Mucosa of stomach (tissue), 1 donor: ENCODE data around the gene RIPK4.
"Not testable (repeated sequence)": the region's sequence is repeated elsewhere in the genome, so short reads cannot be mapped to it uniquely, and the experiment has no call there.

Source experiments
- H3K27me3 ChIP-seq: one replicate; pipeline ENCODE4 v1.7.0; 2013; ENCODE audit warnings: mild to moderate bottlenecking, low read length; ENCODE audit not compliant: control insufficient read depth, insufficient read depth
- H3K36me3 ChIP-seq: one replicate; pipeline ENCODE4 v1.7.0; 2013; ENCODE audit warnings: low read length; ENCODE audit not compliant: control insufficient read depth, insufficient read depth
- H3K4me1 ChIP-seq: one replicate; pipeline ENCODE4 v1.7.0; 2013; ENCODE audit warnings: mild to moderate bottlenecking, low read length; ENCODE audit not compliant: control insufficient read depth, insufficient read depth
- H3K4me3 ChIP-seq: one replicate; pipeline ENCODE4 v1.7.0; 2013; ENCODE audit warnings: low read length
- H3K9ac ChIP-seq: one replicate; pipeline ENCODE4 v1.7.0; 2013; ENCODE audit warnings: mild to moderate bottlenecking, low read length, moderate library complexity
- H3K9me3 ChIP-seq: one replicate; pipeline ENCODE4 v1.7.0; 2013; ENCODE audit warnings: mild to moderate bottlenecking, low read length, moderate library complexity; ENCODE audit not compliant: control insufficient read depth
- donor health status: Pancreatic carcinoma.

RIPK4 gene

DNA sequence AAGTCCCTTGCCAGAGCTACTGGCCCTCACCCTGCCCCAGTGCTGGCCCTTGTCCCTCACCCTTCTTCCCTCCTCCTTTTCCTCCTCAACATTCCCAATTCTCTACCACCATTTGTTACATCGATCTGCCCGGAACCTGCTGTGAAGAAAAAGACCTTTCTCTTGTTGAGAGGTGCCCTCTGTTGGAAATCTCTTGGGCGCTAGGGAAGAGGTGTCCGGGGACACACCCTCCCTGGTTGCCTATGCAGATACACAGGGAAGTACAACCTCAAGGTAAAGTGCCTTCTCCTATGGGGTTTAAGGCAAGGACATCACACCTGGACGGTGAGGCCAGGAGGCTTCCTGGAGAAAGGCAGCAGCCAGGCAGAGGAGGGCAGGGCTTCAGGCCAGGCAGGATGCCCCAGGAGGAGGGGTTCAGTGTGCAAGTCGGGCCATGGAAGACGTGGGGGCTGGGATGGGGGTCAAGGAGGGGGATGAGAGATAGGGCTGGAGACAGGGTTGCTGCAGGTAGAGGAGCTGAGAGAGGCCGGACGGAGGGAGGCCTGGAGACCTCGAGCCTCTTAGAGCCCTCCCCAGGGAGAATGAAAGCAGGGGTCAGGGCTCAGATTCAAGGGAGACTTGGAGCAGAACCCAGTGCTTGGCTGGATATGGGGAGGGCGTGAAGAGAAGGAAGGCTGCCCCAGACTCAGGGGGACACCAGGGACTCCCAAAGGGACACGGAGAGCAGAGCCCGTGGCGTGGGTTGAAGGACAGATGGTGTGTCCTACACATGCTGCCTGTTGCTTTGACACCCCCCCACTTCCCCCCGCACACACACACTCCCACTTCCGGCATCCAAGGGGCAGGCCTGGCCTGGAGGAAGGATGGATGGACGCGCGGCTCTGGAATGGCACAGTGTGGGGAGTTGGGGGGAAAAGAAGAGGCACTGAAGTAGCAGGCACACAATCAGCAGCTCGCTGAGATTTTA is 44.5 kb downstream of the RIPK4 start:
- Histone ChIP-seq H3K4me3 (no peak overlapping the region), H3K27me3 (peaks cover 10% of the 10 kb centered on the region), H3K9ac (no peak overlapping the region), H3K36me3 (no peaks in the 10 kb centered on the region), H3K9me3 (no peaks in the 10 kb centered on the region), H3K4me1 (peaks cover 36% of the 10 kb centered on the region)

- no peak overlapping the region for H3K9ac ChIP-seq
- no peaks in the 10 kb centered on the region for H3K9me3 ChIP-seq
- H3K27me3 ChIP-seq, result no peaks in the 10 kb centered on the region
- peaks cover 34% of the 10 kb centered on the region for H3K4me1 ChIP-seq
- no peak overlapping the region for H3K4me3 ChIP-seq
- H3K36me3 ChIP-seq, result no peaks in the 10 kb centered on the region
These were observed 46.6 kb downstream of the RIPK4 start for GRCh38 chr21:41720250-41720649.

- Histone ChIP-seq H3K9ac (no peak overlapping the region), H3K36me3 (no peaks in the 10 kb centered on the region), H3K27me3 (no peaks in the 10 kb centered on the region)
These were observed 47.2 kb downstream of the RIPK4 start for GRCh38 chr21:41719691-41720090.

DNA sequence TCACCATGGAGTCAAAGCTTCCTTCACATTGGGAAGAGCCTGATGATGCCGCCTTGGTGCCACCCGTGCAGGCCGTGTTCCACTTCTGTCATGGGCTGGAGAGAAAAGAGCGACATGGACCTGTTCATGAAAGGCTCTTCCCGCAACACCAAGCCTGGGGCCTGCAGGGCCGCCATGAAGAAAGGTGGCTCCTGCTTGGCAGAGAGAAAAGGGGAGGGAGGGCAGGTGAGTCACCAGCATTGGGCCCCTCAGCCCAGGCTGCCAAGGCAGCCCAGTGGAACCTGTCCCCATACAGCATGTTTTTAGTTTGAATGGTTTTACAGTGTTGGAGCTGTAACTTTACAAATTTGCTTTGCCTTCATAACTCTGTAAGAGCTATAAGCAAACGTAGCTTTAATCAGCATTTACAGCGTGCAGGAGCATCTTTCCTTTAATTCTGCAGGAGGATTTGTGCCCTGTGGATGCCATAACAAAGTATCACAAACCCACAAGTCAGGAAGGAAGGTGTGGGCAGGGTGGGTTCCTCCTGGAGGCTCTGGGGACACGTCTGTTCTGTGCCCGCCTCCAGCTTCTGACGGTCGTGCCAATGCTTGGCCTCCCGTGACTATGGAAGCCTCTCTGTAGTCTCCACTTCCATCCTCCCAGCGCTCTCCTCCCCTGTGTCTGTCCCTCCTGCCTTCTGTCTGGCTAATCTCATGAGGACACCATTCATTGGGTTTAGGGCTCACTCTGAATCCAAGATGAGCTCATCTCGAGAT is 49.1 kb downstream of the RIPK4 start:
- H3K27me3 ChIP-seq, result no peaks in the 10 kb centered on the region
- no peaks in the 10 kb centered on the region for H3K36me3 ChIP-seq
- H3K9me3 ChIP-seq, result no peaks in the 10 kb centered on the region
- no peak overlapping the region for H3K4me3 ChIP-seq
- no peak overlapping the region for H3K9ac ChIP-seq
- peaks cover 49% of the 10 kb centered on the region for H3K4me1 ChIP-seq

More at GRCh38 chr21:41719691-41720090, 47.2 kb downstream of the RIPK4 start:
- H3K9me3 ChIP-seq, result no peaks in the 10 kb centered on the region
- no peak overlapping the region for H3K4me3 ChIP-seq
- H3K4me1 ChIP-seq, result peaks cover 38% of the 10 kb centered on the region

DNA sequence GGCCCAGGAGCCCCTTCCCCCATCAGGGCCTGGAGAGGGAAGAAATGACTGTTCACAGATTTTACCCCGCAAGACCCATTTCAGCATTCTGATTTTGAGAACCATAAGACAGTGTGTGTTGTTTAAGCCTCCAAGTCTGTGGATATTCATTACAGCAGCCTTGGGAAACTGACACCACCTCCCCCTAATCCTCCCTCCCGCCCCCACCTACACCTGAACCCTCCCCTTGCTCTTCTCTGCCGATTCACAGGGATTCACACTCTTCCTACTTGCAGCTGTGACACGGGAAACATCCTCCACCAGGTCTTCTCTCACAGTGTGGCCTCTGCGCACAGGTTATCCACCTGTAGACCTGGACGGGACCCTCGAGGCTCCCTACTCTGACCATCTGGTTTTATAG is 50.1 kb downstream of the RIPK4 start:
- Histone ChIP-seq H3K27me3 (no peaks in the 10 kb centered on the region), H3K4me1 (peaks cover 46% of the 10 kb centered on the region), H3K4me3 (no peak overlapping the region), H3K36me3 (no peaks in the 10 kb centered on the region), H3K9ac (no peak overlapping the region), H3K9me3 (no peaks in the 10 kb centered on the region)

GRCh38 chr21:41715649-41716281 is 51.1 kb downstream of the RIPK4 start:
- Histone ChIP-seq H3K36me3 (no peaks in the 10 kb centered on the region), H3K9me3 (no peaks in the 10 kb centered on the region), H3K4me1 (peaks cover 49% of the 10 kb centered on the region), H3K9ac (no peak overlapping the region), H3K27me3 (no peaks in the 10 kb centered on the region), H3K4me3 (no peak overlapping the region)

DNA sequence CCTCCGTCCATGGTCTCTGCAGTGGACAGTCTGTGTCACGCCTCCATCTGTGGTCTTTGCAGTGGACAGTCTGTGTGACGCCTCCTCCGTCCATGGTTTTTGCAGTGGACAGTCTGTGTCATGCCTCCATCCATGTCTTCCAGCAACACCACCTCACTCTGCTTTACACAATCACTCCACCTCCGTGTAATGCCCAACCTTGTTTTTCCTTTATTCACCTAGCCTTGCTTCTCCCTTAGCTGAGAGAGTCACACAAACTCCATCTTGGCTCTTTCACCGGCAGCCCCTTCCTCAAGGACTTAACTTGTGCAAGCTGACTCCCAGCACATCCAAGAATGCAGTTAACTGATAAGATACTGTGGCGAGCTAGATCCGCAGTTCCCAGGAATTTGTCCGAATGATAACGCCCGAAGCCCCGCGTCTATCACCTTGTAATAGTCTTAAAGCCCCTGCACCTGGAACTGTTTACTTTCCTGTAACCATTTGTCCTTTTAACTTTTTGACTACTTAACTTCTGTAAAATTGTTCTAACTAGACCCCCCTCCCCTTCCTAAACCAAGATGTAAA is 52.5 kb downstream of the RIPK4 start:
- not testable (repeated sequence) for H3K27me3 ChIP-seq, H3K9ac ChIP-seq, H3K36me3 ChIP-seq, H3K4me3 ChIP-seq, H3K9me3 ChIP-seq
- H3K4me1 ChIP-seq, result peaks cover 62% of the 10 kb centered on the region

- Histone ChIP-seq H3K36me3 (no peaks in the 10 kb centered on the region), H3K9me3 (no peaks in the 10 kb centered on the region), H3K4me1 (peaks cover 66% of the 10 kb centered on the region), H3K4me3 (no peak overlapping the region), H3K27me3 (no peaks in the 10 kb centered on the region), H3K9ac (no peak overlapping the region)
These were observed 53.2 kb downstream of the RIPK4 start for GRCh38 chr21:41713495-41714281.

- H3K4me3 ChIP-seq, result no peak overlapping the region
- H3K36me3 ChIP-seq, result no peaks in the 10 kb centered on the region
- no peak overlapping the region for H3K9ac ChIP-seq
- no peaks in the 10 kb centered on the region for H3K27me3 ChIP-seq
- H3K4me1 ChIP-seq, result peaks cover 71% of the 10 kb centered on the region
- no peaks in the 10 kb centered on the region for H3K9me3 ChIP-seq
These were observed 54.1 kb downstream of the RIPK4 start for GRCh38 chr21:41712730-41713129.

DNA sequence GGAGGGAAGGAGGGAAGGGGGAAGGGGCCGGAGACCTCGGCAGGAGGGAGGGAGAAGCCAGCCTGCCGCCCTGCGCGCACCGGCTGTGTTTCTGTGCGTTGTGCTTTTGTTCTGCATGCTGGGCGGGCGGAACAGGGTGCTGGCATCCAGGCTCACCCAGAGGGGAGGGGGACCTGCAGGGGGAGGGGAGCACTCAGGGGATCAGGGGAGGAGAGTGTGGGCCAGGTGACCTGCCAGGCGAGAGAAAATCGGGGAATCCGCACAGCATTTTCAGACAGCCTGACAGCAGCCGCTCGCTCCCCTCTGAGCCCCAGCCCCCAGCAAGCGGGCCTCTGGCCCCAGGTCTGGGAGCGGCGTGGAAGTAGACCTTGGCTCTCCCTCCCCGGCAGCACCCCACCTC is 54.7 kb downstream of the RIPK4 start:
- Histone ChIP-seq H3K9ac (no peak overlapping the region), H3K36me3 (no peaks in the 10 kb centered on the region)

DNA sequence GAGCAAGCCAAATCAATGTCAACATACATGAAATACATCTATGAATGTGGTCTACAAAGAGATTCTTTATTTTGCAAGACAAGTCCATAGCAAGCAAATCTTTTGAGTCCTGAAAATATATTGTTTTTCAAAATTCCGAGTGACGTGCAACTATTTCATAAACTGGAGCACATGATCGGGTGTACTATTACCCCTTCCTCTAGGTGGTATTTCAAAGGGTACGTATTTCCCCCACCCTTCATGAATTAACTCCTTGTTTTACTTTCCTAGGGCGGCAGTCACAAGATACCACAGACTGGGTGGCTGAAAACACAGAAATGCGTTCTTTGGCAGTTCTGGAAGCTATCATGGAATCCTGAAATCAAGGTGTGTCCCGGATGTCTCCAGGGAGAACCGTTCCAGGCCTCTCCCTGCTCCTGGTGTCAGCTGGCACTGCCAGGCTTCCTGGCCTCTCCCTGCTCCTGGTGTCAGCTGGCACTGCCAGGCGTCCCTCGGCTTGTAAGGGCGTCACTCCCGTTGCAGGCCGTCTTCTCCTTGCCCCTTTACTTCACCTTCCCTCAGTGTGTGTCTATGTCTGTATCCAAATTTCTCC is 55.3 kb downstream of the RIPK4 start:
- Histone ChIP-seq H3K4me1 (peaks cover 76% of the 10 kb centered on the region), H3K36me3 (no peaks in the 10 kb centered on the region), H3K9me3 (no peaks in the 10 kb centered on the region), H3K9ac (no peak overlapping the region), H3K27me3 (no peaks in the 10 kb centered on the region), H3K4me3 (no peak overlapping the region)

More for the DNA sequence above, 54.7 kb downstream of the RIPK4 start:
- H3K27me3 ChIP-seq, result no peaks in the 10 kb centered on the region
- no peaks in the 10 kb centered on the region for H3K9me3 ChIP-seq
- H3K4me1 ChIP-seq, result peaks cover 77% of the 10 kb centered on the region
- H3K4me3 ChIP-seq, result no peak overlapping the region
